ENCODE measurements around the gene LRMDA. TPM values are rescaled to one million over a fixed set of nuclear protein-coding genes. Genes with fewer than 3 reads are reported as not detected.
"Not testable (repeated sequence)": the region's sequence is repeated elsewhere in the genome, so short reads cannot be mapped to it uniquely, and the experiment has no call there.

Gene LRMDA
- total RNA-seq, 2 donors from 2014 or later = 9.6 to 12.6 TPM

GRCh38 chr10:75619635-75620034, 188.2 kb downstream of the LRMDA start:
- Histone ChIP-seq H3K27ac (no peak overlapping the region), H3K4me3 (no peak overlapping the region), H3K36me3 (no peaks in the 10 kb centered on the region), H3K9me3 (no peaks in the 10 kb centered on the region), H3K4me1 (replicated peaks) (no peaks in the 10 kb centered on the region), H3K27me3 (replicated peaks; ENCODE audit: insufficient read depth) (no peaks in the 10 kb centered on the region)
- TF ChIP-seq POLR2A (IDR thresholded peaks at IDR 0.05) (no peak), POLR2AphosphoS5 (IDR thresholded peaks at IDR 0.05) (no peak)
- TF ChIP-seq, protein P1, sequence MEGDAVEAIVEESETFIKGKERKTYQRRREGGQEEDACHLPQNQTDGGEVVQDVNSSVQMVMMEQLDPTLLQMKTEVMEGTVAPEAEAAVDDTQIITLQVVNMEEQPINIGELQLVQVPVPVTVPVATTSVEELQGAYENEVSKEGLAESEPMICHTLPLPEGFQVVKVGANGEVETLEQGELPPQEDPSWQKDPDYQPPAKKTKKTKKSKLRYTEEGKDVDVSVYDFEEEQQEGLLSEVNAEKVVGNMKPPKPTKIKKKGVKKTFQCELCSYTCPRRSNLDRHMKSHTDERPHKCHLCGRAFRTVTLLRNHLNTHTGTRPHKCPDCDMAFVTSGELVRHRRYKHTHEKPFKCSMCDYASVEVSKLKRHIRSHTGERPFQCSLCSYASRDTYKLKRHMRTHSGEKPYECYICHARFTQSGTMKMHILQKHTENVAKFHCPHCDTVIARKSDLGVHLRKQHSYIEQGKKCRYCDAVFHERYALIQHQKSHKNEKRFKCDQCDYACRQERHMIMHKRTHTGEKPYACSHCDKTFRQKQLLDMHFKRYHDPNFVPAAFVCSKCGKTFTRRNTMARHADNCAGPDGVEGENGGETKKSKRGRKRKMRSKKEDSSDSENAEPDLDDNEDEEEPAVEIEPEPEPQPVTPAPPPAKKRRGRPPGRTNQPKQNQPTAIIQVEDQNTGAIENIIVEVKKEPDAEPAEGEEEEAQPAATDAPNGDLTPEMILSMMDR (IDR thresholded peaks at IDR 0.05) = no peak
- no peak for DNase-seq (ENCODE audit: low spot score)
- intact Hi-C loops (cut with DNase I) = no loop called here
- WGBS = 98% methylated on average over 3 of the region's 3 CpGs

GRCh38 chr10:75620356-75620755, 188.9 kb downstream of the LRMDA start:
- intact Hi-C loops (cut with DNase I) = no loop called here
- Histone ChIP-seq H3K36me3 (no peaks in the 10 kb centered on the region), H3K4me1 (replicated peaks) (no peaks in the 10 kb centered on the region), H3K4me3 (no peak overlapping the region), H3K27me3 (replicated peaks; ENCODE audit: insufficient read depth) (no peaks in the 10 kb centered on the region), H3K27ac (no peak overlapping the region), H3K9me3 (no peaks in the 10 kb centered on the region)
- TF ChIP-seq POLR2A (IDR thresholded peaks at IDR 0.05) = no peak
- TF ChIP-seq, protein P1 (IDR thresholded peaks at IDR 0.05) = no peak
- no peak for DNase-seq (ENCODE audit: low spot score)

DNA sequence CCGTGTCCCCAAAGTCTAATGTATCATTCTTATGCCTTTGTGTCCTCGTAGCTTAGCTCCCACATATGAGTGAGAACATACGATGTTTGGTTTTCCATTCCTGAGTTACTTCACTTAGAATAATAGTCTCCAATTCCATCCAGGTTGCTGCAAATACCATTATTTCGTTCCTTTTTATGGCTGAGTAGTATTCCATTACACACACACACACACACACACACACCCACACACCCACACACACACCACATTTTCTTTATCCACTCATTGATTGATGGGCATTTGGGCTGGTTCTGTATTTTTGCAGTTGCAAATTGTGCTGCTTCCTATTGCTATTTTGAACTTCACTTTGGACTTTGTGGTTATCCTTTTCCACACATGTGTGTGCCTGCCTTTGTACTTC, 189.6 kb downstream of the LRMDA start:
- DNase-seq (ENCODE audit: low spot score); H3K9me3 ChIP-seq; H3K27ac ChIP-seq; intact Hi-C loops (cut with DNase I); H3K4me1 ChIP-seq (replicated peaks); H3K36me3 ChIP-seq; H3K27me3 ChIP-seq (replicated peaks; ENCODE audit: insufficient read depth); H3K4me3 ChIP-seq: not testable (repeated sequence)
- over 99% methylated on average over 4 of the region's 4 CpGs for WGBS

- Histone ChIP-seq H3K9me3 (no peaks in the 10 kb centered on the region), H3K4me1 (replicated peaks) (no peaks in the 10 kb centered on the region), H3K36me3 (no peaks in the 10 kb centered on the region), H3K27ac (no peak overlapping the region), H3K27me3 (replicated peaks; ENCODE audit: insufficient read depth) (no peaks in the 10 kb centered on the region), H3K4me3 (no peak overlapping the region)
- no peak for DNase-seq (ENCODE audit: low spot score)
- intact Hi-C loops (cut with DNase I) = no loop called here
- 84% methylated on average over 1 of the region's 1 CpG for WGBS
- TF ChIP-seq POLR2AphosphoS5 (IDR thresholded peaks at IDR 0.05) (no peak), POLR2A (IDR thresholded peaks at IDR 0.05) (no peak)
- TF ChIP-seq, protein P1 (IDR thresholded peaks at IDR 0.05) = no peak
Measured at GRCh38 chr10:75622503-75622902, 191.1 kb downstream of the LRMDA start.

DNA sequence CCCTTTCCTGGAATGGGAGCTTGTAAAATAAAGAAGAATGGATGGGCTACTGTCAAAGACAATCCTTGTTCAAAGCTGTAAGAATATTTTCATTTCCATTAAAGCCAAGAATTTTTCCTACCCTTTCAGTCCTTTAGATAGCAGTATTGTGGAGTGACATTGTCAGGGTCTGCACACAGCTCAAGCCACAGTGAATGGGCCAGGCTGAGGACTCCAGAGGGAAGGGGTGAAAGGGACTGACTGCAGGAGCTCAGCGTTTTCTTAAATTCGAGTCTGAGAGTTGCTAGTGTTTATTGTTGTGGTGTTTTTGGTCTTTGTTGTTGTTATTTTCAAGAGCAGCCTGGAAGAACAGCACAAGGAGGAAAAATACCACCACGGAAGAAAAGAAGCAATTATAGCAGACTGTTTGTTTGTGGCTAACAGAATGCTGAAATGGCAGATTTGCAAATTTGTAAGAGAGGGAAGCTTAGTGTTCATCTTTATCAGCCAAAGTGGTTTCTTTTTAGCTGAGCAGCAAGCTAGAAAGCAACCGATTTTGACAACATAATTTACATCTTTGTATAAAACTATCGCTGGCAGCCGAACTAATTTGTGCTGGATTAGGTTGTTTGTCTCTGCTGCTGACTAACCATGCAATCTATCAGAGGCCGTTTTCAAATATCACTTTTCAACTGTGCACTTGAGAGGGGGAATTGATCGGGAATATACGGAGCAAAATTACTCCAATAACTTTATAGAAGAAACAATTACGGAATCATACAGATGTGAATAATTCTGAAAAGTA, 192.1 kb downstream of the LRMDA start:
- intact Hi-C loops (cut with DNase I) = no loop called here
- Histone ChIP-seq H3K9me3 (no peaks in the 10 kb centered on the region), H3K4me1 (replicated peaks) (no peaks in the 10 kb centered on the region), H3K4me3 (no peak overlapping the region), H3K36me3 (no peaks in the 10 kb centered on the region), H3K27ac (no peak overlapping the region), H3K27me3 (replicated peaks; ENCODE audit: insufficient read depth) (no peaks in the 10 kb centered on the region)
- WGBS = 37% methylated on average over 10 of the region's 10 CpGs
- no peak for TF ChIP-seq POLR2A (IDR thresholded peaks at IDR 0.05)
- TF ChIP-seq, protein P1 (IDR thresholded peaks at IDR 0.05) = no peak
- TF ChIP-seq POLR2AphosphoS5 (IDR thresholded peaks at IDR 0.05) = no peak
- DNase-seq (ENCODE audit: low spot score) = no peak
